Ishikawa (cell line): Measurements from ENCODE around the gene SERP1.

Experiments used
- CEBPB ChIP-seq: IDR thresholded peaks from 2 replicates; pipeline ENCODE4 v1.6.1; 2012
- EGR1 ChIP-seq: IDR thresholded peaks from 2 replicates; pipeline ENCODE4 v1.6.1; 2012
- EP300 ChIP-seq: IDR thresholded peaks from 2 replicates; pipeline ENCODE4 v1.6.1; 2012; ENCODE audit warnings: borderline replicate concordance
- FOXM1 ChIP-seq: IDR thresholded peaks from 2 replicates; pipeline ENCODE4 v1.6.1; 2012; ENCODE audit warnings: low read depth, borderline replicate concordance
- RAD21 ChIP-seq: IDR thresholded peaks from 2 replicates; pipeline ENCODE4 v1.6.1; 2012; ENCODE audit warnings: low read depth
- REST ChIP-seq: IDR thresholded peaks from 2 replicates; pipeline ENCODE4 v1.6.1; 2012; ENCODE audit warnings: low read depth, mild to moderate bottlenecking
- TAF1 ChIP-seq: IDR thresholded peaks from 2 replicates; pipeline ENCODE4 v1.6.1; 2012; ENCODE audit warnings: low read depth, mild to moderate bottlenecking
- TCF12 ChIP-seq: IDR thresholded peaks from 2 replicates; pipeline ENCODE4 v1.6.1; 2012; ENCODE audit warnings: low read depth
- TEAD4 ChIP-seq: IDR thresholded peaks from 2 replicates; pipeline ENCODE4 v1.6.1; 2012
- YY1 ChIP-seq: IDR thresholded peaks from 2 replicates; pipeline ENCODE4 v1.6.1; 2012; ENCODE audit warnings: low read depth
- ZBTB7A ChIP-seq: IDR thresholded peaks from 2 replicates; pipeline ENCODE4 v1.6.1; 2012; ENCODE audit warnings: low read depth
- TF ChIP-seq, protein P1 (sequence below): IDR thresholded peaks from 2 replicates; pipeline ENCODE4 v1.6.1; 2012
- TF ChIP-seq, protein P2 (sequence below): IDR thresholded peaks from 2 replicates; pipeline ENCODE4 v1.6.1; 2012

Gene SERP1

DNA sequence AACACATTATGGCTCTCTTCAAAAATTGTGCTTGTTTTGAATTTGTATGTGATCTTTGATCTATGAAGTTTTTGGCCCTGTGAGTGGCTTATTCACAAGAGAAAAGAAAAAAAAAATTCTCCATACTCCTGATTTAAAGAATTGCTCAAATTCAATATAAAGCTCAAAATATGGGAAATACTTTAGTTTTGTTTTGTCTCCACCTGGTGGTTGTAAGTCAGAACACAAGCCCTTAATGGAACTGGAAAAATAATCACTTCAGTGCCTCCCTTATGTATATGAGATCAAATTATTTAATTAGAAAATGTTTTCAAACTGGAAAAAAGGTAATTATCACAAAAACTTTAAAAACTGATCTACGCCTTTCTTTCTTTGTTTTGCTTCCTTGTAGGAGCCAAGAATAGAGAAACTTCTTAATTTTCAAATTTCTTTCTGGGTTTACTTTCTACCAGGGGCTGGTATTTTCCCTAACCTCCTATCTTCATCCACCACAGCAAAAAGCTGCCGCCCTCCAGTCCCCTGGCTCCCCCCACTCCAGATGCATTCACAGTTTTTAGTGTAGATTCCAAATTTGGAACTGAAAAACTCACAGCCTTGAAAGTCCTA, 50.6 kb downstream of the SERP1 start:
- TF ChIP-seq CEBPB (no peak), ZBTB7A (no peak), RAD21 (peak; percentile 86)
- TF ChIP-seq, protein P1, sequence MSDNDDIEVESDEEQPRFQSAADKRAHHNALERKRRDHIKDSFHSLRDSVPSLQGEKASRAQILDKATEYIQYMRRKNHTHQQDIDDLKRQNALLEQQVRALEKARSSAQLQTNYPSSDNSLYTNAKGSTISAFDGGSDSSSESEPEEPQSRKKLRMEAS: no peak

DNA sequence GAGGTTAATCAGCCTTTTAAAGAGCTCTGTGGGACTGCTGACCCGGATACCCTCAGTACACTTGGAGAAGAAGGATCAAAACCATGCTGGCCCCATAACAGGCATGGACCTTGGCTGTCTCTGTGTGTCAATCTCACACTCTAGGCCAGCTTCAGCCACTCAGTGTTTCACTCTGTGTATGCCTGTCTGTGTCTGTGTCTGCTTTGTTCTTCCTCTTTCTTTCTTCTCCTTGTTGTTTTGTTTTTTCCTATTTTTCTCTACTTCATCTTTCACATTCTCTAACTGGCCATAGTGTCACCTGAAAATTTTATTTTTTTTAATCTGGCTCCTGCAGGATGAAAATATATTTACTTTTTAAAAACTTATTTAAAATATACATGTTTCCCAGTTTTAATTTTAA, 51.1 kb downstream of the SERP1 start:
- TF ChIP-seq RAD21: no peak
- no peak for TF ChIP-seq REST
- TF ChIP-seq TCF12: no peak
- TF ChIP-seq EGR1: no peak
- TF ChIP-seq, protein P2, sequence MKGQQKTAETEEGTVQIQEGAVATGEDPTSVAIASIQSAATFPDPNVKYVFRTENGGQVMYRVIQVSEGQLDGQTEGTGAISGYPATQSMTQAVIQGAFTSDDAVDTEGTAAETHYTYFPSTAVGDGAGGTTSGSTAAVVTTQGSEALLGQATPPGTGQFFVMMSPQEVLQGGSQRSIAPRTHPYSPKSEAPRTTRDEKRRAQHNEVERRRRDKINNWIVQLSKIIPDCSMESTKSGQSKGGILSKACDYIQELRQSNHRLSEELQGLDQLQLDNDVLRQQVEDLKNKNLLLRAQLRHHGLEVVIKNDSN: no peak
- no peak for TF ChIP-seq FOXM1
- TF ChIP-seq TAF1: no peak
- no peak for TF ChIP-seq ZBTB7A
- TF ChIP-seq EP300: no peak
- no peak for TF ChIP-seq TEAD4

- TF ChIP-seq YY1 (no peak), RAD21 (no peak)
- TF ChIP-seq, protein P1: no peak
Measured at GRCh38 chr3:150494411-150494977, 51.8 kb downstream of the SERP1 start.
